Measurements from ENCODE around the gene SRSF6.
"Not testable (repeated sequence)": the region's sequence is repeated elsewhere in the genome, so short reads cannot be mapped to it uniquely, and the experiment has no call there.

Gene SRSF6

GRCh38 chr20:43457640-43458421, at the start of gene SRSF6:
Gene SRSF6, plus strand, starts transcription at chr20:43457896. Its CDS starts 138 bp downstream, at chr20:43458034.
- peak; percentile 85 to 96 (median 92) for DNase-seq

DNA sequence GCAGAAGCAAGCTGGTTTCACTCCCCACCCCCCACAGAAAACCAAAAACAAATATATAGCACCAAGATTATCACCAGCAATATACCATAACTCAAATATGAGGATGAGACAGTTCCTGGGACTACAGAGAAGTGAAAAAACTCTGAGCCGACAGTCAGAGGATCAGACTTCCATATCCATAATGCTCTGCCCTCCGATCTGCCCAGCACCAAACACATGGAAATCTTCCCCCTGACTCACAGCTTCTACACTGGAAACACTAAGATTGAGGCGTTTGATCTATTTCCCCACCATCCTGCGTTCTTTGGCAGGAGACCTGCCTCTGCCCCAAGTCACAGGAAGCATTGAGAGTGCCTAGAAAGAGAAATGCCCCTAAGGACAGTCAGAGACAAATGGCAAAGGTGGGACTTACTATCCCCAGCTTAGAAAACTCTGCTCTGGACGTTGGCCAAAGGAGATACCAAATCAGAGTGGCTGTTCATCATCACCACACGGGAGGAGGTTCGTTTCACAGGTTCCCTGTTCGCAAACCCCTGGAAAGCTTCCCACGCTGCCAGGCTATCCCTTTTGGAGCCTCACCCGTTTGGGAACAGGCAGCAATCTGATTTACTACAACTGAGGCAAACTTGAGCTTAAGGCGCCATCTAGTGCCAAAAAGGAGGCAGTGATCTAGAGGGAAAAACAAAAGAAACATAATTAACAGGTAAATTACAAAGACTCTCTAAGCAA, 48.7 kb upstream of the SRSF6 start:
- no peak for DNase-seq

DNA sequence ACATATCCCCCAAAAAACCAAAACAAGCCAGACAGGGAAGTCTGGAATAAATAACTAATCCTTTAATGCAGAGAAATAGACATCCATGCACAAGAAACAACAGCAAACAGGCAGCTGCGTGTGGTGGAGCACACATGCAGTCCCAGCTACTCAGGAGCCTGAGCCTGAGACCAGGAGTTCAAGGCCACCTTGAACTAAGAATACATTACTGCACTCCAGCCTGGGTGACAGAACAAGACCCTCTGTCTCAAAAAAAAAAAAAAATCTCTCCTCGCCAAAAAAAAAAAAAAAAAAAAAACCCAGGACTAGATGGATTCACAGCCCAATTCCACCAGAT, 48.2 kb upstream of the SRSF6 start:
- no peak for DNase-seq

- no peak for DNase-seq
Observed at GRCh38 chr20:43415661-43416430, 41.9 kb upstream of the SRSF6 start.

DNA sequence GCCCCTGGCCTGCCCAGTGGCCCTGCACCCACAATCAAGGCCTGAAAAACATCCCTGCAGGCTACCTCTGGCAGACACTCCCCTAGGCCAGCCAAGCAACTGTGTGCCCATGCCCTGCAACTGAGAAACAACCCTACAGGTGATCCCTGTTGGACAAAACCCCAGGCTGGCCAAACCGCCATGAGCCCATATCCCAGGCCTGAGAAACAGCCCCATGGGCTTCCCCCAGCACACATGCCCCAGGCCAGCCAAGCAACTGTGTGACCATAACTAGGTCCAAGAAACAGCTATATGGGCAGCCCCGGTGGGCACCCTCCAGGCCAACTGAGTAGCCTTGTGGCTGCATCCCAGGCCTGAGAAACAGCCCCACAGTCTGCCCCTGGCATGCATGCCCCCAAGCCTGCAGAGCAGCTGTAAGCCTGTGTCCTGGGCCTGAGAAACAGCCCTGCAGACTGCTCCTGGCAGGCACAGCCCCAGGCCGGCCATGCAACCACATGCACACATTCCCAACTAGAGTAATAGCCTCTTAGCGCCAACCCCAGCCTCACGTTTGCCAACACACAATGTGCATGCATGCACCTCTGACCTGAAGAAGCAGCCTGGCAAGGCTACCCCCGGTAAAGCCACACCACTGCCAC, 41.0 kb upstream of the SRSF6 start:
- no peak for DNase-seq

- no peak for DNase-seq
Observed at GRCh38 chr20:43420192-43420591, 37.5 kb upstream of the SRSF6 start.

DNA sequence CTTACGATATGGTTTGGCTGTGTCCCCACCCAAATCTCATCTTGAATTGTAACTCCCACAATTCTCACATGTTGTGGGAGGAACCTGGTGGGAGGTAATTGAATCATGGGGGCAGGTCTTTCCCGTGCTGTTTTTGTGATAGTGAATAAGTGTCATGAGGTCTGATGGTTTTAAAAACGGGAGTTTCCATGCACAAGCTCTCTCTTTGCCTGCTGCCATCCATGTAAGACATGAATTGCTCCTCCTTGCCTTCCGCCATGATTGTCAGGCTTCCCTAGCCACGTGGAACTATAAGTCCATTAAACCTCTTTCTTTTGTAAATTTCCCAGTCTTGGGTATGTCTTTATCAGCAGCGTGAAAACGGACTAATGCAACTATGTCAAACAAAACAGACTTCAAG, 36.8 kb upstream of the SRSF6 start:
- DNase-seq: not testable (repeated sequence)

- DNase-seq: no peak
Observed at GRCh38 chr20:43426172-43426571, 31.5 kb upstream of the SRSF6 start.

DNA sequence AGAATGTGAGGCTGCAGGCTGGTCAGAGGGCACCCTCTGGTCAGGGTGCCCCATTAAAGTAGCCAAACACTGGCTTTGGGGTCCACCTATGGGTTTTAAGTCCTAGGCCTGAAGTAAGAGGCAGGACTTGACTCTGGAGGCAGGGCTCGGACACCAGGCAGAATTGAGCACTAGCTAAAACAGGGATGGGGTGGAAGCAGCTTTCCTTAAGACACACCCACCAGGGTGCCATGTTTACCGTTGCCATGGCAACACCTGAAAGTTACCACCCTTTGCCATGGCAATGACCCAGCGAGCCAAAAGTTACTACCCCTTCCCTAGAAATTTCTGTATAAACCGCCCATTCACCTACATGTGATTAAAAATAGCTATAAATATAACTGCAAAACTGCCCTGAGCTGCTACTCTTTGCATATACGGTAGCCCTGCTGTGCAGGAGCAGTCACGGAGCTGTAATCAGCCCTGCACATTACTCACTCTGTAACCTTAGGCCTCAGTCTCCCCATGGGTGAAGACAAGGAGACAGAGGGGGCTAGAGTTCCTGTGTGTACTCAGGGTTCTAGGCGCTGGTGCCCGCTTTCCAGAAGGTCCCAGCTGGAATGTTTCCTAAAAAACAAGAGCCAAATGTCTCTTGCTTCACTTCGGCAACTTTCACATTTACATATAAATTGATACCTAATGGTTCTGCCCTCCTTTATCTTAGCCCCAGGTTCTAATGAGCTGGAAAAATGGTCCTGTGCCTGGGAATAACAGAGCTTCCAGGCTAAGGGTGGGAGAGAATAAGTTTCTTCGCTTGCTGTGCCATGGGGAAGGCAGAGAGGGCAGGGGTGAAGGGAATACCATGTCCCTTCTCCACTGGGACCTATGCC, 27.2 kb upstream of the SRSF6 start:
- DNase-seq: no peak

DNA sequence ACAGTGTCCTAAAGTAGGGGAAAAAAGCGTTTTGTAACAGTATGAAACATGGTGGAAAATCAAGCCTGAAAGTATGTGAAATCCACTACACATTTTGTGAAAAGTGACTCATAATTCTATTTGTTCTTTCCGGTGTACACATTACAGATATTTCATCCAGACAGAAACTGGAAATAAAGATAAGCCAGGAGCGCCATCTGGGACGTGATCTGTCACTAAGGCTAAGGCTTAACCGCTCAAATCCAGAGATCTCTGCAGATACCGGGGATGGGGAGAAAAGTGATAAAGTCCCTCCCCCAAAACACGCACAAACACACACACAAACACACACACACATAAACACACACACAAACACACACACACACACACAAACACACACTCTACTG, 26.6 kb upstream of the SRSF6 start:
- no peak for DNase-seq

DNA sequence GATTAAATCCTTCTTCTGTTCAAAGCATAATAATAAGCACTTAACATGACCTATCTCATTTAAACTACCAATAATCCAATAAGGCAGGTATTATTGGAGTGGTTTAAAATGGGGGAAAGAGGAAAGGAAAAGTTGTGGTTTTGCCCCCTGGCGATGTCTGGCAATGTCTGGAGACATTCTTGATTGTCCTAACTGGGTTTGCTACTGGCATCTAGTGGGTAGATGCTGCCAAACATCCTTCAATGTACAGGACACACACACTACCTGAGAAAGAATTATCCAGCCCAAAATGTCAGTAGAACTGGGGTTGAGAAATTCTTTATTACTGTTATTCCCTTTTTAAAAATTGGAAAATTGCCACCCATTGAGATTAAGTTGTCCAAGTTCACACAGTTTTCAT, 25.2 kb upstream of the SRSF6 start:
- no peak for DNase-seq

- DNase-seq: no peak
Observed at GRCh38 chr20:43433250-43433854, 24.3 kb upstream of the SRSF6 start.

DNA sequence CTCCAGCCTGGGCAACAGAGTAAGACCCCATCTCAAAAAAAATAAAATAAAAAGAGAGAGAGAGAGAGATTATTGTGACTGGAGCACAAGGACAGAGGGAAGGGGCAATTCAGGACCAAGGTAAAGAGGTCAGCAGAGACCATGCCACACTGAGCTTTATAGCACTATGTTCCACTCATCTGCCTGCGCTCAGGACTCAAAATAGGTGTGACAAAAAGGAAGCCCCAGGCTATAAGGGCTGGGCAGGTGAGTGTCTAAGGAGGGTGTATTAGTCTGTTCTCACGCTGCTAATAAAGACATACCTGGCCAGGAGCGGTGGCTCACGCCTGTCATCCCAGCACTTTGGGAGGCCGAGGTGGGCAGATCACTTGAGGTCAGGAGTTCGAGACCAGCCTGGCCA, 23.1 kb upstream of the SRSF6 start:
- DNase-seq: no peak

- no peak for DNase-seq
Observed at GRCh38 chr20:43438578-43439316, 18.9 kb upstream of the SRSF6 start.

DNA sequence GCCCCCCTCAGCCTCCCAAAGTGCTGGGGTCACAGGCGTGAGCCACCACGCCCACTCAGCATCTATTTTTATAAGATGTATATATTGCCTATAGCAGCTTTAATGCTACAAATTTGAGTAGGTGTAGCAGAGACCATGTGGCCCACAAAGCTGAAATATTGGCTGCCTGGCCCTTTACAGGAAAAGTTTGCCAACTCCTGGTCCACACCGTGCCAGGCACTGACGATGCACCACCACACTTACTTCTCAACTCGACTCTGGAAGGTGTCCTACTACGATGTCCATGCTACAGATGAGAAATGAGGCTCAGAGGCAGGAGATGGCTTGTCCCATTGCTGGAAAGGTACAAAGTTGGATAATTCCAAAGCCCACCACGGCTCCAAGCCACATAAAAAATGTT, 17.2 kb upstream of the SRSF6 start:
- DNase-seq: no peak

- DNase-seq: no peak
Observed at GRCh38 chr20:43442282-43442880, 15.3 kb upstream of the SRSF6 start.

DNA sequence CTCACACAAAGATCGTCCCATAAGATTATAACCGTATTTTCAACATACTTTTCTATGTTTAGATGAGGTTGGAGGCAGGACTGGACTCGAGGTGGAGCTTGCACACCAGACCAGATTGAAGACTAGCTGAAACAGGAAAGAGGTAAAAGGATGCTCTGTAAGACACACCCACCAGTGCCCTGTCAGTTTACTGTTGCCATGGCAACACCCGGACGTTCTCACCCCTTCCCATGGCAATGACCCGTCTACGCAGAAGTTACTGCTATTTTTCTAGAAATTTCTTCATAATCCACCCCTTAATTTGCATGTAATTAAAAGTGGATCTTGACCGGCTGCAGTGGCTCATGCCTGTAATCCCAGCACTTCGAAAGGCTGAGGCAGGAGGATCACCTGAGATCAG, 13.6 kb upstream of the SRSF6 start:
- no peak for DNase-seq

- no peak for DNase-seq
Observed at GRCh38 chr20:43446361-43446879, 11.3 kb upstream of the SRSF6 start.

- DNase-seq: not testable (repeated sequence)
Observed at GRCh38 chr20:43448431-43448747, 9.3 kb upstream of the SRSF6 start.

DNA sequence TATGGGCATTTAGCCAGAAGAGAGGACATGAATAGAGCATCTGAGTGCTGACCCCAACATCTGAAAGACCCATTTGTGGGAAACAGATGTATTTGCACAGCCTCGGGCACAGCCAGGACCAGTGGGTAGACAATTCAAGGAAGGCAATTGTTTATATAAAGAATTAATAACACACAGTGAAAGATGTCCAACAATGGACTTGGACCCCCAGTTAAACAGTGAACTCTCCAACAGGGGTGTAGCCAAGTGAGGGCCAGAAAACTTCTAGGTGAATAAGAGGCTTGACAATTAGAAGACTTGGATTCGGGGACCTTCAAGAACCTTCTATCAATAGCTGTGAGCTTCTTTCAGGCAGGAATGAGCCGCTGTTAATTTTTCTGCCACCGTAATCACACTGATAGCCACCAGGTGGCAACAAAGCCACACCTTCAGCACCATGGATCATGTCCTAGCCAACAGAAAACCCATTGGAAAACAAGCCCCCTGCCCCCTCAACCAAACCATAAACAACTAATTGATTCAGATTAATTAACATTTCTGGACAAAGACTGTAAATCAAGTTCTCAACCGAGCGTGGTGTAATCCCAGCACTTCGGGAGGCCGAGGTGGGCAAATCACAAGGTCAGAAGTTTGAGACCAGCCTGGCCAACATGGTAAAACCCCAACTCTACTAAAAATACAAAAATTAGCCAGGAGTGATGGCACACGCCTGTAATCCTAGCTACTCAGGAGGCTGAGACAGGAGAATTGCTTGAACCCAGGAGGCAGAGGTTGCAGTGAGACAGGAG, 8.8 kb upstream of the SRSF6 start:
- DNase-seq: peak in 4 of 6 experiments; percentile 13 to 45 (median 24)
